ENCODE results near the gene TATDN2.

TATDN2 gene

GRCh38 chr3:10280571-10280970, 32.3 kb downstream of the TATDN2 start:
- DNase-seq (ENCODE audit: low spot score) = no peak
- no peak for TF ChIP-seq CTCF (IDR thresholded peaks at IDR 0.05; ENCODE audit: borderline replicate concordance, control extremely low read depth, extremely low read depth, insufficient read depth, missing control alignments)
- in situ Hi-C loops (cut with MboI; ENCODE audit: low sequenced_read_pairs, unreplicated experiment) = no loop called here

- in situ Hi-C loops (cut with MboI; ENCODE audit: low sequenced_read_pairs, unreplicated experiment) = no loop called here
Observed at GRCh38 chr3:10281951-10282350, 33.7 kb downstream of the TATDN2 start.

GRCh38 chr3:10283638-10284037, 35.4 kb downstream of the TATDN2 start:
- TF ChIP-seq CTCF (IDR thresholded peaks at IDR 0.05; ENCODE audit: borderline replicate concordance, control extremely low read depth, extremely low read depth, insufficient read depth, missing control alignments) = no peak
- in situ Hi-C loops (cut with MboI; ENCODE audit: low sequenced_read_pairs, unreplicated experiment) = no loop called here
- no peak for DNase-seq (ENCODE audit: low spot score)

More at GRCh38 chr3:10281951-10282350, 33.7 kb downstream of the TATDN2 start:
- no peak for TF ChIP-seq CTCF (IDR thresholded peaks at IDR 0.05; ENCODE audit: borderline replicate concordance, control extremely low read depth, extremely low read depth, insufficient read depth, missing control alignments)
- no peak for DNase-seq (ENCODE audit: low spot score)

GRCh38 chr3:10284496-10284895, 36.2 kb downstream of the TATDN2 start:
- TF ChIP-seq CTCF (IDR thresholded peaks at IDR 0.05; ENCODE audit: borderline replicate concordance, control extremely low read depth, extremely low read depth, insufficient read depth, missing control alignments) = no peak
- DNase-seq (ENCODE audit: low spot score) = no peak
- in situ Hi-C loops (cut with MboI; ENCODE audit: low sequenced_read_pairs, unreplicated experiment) = no loop called here

GRCh38 chr3:10285272-10286132, 37.2 kb downstream of the TATDN2 start:
- no peak for TF ChIP-seq CTCF (IDR thresholded peaks at IDR 0.05; ENCODE audit: borderline replicate concordance, control extremely low read depth, extremely low read depth, insufficient read depth, missing control alignments)
- DNase-seq (ENCODE audit: low spot score) = no peak
- in situ Hi-C loops (cut with MboI; ENCODE audit: low sequenced_read_pairs, unreplicated experiment) = no loop called here

- DNase-seq (ENCODE audit: low spot score) = no peak
- in situ Hi-C loops (cut with MboI; ENCODE audit: low sequenced_read_pairs, unreplicated experiment) = no loop called here
- TF ChIP-seq CTCF (IDR thresholded peaks at IDR 0.05; ENCODE audit: borderline replicate concordance, control extremely low read depth, extremely low read depth, insufficient read depth, missing control alignments) = no peak
Observed at GRCh38 chr3:10286133-10286524, 37.9 kb downstream of the TATDN2 start.
